T-helper 2 cell (primary cell): ENCODE results near the gene ELN.

Experiments used
- DNase-seq, 5 experiments: peaks; one replicate each; pipeline versions ENCODE4 v3.0.0 to v3.0.0-alpha.2; 2012 to 2022

Gene ELN

DNA sequence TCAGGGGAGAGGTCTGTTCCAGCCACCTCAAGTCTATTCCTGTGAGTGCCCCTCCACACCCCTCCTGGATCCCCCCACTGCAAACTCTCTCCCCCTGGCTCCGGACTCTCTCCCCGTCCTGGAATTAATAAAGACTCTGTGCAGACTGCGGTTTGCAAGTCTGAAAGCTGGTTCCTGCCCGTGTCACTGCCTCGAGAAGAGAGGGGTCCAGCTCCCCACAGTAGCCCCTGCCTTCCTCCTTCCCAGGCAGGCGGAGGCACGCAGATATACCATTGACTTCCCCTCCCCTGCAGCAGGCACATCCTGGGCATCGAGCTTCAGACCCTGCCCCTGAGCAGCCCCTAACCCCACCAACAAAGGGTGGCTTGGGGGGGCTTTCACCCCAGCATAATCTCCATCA is 2.2 kb upstream of the ELN start:
- no peak for DNase-seq

DNA sequence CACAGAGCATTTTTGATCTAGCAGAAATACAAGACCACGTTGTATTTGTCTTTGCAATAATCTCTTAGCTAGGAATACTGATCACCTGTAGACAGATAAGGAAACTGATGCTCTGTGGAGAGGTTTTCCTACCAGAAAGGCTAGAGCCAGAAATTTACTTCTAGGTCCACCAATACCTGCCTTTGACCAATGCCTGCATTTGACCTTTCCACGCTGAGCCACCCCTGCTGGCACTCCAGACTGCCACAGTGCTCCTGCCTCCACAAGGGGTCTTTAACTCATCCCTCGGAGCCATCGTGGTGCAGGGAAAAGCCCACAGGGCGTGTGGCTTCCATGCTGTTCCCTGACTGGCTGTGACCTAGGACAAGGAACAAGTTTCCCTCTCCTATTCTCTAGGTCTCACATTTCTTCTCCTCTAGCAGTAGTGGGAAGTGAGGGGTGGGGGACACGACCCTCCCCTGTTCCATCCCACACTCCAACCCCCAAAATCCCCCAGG is 1.5 kb upstream of the ELN start:
- DNase-seq: no peak

DNA sequence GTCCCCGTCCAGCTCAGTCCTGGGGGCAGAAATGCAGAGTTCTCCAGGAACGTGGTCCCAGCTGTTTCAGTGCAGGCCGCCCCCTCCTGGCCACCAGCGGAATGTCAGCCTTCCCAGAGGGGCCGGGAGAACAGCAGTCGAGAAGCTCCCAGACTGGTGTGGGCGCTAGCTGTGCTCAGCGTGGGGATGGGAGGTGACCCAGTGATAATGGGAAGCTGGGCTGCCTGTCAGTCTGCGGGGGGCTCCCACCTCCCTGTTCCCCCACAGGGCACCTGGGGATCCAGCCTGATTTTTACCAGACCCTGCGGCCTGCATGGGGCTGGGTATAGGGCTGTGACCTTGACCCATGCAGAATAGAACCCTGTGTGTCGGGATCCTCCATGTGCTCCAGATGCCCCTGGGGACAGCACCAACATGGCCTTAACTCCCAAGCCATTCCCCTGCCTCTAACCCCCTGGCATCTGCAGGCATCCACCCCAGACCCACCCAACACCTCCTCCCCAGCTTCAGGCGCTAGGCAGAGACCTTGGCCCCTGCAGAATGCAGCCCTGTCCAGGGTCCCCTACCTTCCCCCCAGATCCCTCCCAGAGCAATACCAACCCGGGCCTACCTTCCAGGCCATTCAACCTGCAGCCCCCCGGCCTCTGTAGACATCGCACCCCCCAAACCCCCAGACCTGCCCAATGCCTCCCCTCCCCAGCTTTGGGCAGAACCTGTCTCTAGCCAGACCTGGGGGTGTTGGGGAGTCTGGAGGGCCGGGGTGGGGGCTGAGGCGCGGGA is 880 bp upstream of the ELN start:
- DNase-seq: peak; percentile 13 to 50 (median 31)

DNA sequence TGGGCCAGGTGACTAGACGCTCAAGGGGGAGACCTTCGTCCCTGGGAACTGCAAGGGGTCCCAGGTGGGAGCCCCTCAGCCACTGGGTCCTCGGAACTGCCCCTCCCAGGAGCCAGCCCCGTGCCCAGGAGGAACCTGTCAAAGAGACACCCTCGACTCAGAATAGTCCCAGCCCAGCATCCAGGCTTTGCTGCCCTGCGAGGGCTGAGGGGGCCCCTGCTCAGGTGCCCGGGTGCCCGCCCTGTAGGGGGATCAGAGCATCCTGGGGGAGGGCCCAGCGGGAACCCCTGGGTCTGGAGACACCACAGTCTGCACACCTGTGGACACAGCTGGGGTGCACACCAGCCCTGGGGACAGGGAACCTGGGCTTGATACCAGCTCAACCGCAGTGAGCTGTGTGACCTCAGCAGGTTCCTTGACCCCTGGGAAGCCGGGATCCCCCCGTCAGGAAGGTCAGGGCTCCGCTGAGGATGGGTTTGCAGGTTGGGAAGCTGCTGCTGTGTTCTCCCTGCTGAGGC is 407 bp downstream of the ELN start:
- DNase-seq: no peak

DNA sequence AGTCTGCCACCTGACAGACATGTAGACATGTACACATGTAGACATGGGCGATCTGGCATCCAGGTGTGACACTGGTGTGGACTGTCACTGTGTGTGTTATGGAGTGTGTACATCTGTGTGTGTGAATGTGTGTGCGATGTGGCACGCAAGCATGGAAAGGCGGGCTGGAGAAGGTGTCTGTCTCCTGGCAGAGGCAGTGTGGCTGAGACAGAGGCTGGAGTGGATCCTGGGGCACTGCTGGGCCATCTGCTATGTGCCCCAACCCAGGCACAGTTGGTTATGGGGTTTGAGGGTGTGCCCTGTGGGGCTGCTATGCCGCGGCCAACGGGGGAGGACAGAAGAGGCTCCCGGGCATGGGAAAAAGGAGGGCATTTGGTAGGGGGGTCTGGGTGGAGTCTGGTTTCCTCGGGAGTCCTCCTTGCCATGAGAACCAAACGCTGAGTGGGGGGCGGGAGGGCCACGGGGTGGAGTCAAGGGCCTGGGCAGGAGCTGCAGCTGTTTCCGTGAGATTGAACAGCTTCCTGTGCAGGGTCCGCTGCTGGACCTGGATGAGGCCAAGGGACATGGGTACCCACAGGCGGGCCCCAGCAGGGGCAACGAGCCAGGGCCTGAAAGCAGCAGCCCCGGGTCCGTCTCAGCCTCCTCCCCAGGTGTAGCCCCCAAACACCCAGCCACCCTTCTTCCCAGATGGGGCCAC is 1.3 kb downstream of the ELN start:
- no peak for DNase-seq

DNA sequence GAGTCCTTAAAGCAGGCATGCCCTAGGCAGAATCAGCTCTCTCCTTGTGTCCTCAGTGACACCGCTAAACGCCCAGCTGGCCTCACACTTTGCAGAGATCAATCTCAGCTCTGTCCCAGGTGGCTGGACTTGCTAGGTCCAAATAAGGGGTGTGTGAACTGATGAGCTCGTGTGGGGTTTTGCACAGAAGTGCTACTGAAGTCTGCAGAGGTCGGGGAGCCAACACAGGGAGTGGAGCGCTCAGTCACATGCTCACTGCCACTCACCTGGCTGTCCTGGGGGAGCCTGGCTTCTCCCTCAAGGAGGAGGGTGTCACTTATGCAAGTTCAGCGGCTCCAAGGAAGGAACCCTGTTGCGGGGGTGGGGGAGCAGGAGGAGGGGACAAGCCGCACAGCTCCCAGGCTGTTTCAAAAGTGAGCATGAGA is 2.0 kb downstream of the ELN start:
- DNase-seq: no peak

DNA sequence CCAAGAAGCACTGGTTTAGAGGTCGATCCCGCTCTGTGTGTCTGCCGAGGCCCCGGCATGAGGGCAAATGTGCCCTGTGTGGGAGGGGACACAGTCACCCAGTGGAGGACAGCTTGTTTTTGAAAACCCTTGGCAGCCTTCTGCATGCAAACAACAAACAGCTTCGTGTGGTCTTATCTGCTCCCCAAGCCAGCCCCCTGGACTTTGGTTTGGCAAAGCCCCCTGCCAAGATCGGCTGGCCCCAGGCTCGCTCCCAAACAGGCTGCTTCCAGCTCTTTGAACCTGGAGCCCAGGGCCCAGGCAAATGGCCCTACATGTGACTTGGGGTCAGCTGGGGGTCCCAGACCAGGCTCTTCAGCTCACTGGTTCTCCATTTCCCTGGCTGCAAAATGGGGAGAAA is 2.9 kb downstream of the ELN start:
- DNase-seq: no peak

DNA sequence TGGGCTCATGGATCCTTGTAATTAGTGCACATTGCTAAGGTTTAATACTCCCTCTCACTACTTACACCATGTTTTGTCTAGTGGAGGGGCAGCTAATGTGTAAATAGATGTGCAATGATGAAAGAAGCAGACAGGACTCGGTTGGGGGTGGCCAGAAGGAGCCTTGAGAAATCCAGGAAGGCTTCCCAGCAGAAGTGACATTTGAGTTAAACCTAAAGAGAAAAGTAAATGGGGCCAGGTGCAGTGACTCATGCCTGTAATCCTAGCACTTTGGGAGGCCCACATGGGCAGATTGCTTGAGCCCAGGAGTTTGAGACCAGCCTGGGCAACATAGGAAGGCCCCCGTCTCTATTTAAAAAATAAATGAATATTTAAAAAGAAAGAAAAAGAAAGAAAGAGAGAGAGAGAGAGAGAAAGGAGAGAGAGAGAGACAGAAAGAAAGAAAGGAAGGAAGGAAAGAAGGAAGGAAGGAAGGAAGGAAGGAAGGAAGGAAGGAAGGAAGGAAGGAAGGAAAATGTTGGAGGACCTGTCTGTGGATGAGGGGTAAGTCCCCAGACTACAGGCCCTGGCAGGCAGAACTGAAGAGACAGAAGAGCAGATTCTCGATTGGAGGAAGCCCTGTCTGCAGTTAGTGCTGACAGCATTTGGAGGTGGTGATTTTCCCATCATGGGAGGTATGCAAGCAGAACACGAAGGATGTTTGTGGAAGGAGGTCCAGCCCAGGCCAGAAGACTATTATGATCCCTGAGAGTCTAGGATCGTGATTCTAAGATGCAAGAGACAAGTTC is 3.6 kb downstream of the ELN start:
- no peak for DNase-seq

DNA sequence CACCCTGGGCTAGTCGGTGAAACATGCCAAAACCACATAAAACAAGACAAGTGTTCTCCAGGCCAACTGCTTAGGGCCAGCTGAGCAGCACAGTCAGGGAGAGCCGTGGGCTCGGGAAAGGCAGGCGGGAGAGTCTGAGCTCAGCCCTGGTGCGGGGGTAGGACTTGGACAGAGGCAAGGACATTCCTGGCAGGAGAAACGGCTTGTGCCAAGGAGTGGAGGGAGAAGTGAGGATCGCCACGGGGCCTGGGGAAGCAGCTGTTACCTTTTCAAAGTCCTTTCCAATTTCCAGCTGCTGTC is 4.2 kb downstream of the ELN start:
- no peak for DNase-seq

DNA sequence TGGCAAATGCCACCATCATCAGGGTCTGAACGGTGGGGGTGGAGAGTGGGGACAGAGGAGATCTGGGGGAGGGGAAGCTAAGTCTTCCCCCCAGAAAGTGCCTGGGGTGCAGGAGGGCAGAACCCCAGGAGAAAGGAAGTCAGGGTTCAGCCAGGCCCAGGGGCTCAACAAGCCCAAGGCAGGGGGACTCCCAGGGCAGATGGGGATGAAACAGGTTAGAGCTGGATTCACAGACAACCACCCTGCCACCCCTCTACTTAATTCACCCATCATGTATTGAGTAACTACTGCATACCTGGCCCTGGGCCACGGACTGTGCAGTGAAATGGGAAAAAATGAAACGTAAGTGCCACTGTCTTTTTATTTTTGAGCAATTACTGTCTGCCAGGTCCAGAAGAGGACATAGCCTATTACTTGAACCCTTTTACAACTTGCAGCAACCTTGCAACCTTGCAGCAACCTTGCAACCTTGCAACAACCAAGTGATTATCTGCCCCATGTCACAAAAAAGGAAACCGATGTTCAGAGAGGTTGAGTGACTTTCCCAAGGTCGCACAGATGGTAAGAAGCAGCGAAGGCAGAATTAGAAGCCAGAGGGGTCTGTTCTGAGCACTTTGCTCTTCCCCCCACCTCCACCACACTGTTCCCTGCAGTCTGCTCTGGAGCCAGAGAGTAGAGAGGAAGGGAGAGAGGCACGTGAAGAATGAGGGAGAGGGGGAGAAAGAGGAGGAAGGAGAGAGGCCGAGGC is 4.8 kb downstream of the ELN start:
- no peak for DNase-seq

DNA sequence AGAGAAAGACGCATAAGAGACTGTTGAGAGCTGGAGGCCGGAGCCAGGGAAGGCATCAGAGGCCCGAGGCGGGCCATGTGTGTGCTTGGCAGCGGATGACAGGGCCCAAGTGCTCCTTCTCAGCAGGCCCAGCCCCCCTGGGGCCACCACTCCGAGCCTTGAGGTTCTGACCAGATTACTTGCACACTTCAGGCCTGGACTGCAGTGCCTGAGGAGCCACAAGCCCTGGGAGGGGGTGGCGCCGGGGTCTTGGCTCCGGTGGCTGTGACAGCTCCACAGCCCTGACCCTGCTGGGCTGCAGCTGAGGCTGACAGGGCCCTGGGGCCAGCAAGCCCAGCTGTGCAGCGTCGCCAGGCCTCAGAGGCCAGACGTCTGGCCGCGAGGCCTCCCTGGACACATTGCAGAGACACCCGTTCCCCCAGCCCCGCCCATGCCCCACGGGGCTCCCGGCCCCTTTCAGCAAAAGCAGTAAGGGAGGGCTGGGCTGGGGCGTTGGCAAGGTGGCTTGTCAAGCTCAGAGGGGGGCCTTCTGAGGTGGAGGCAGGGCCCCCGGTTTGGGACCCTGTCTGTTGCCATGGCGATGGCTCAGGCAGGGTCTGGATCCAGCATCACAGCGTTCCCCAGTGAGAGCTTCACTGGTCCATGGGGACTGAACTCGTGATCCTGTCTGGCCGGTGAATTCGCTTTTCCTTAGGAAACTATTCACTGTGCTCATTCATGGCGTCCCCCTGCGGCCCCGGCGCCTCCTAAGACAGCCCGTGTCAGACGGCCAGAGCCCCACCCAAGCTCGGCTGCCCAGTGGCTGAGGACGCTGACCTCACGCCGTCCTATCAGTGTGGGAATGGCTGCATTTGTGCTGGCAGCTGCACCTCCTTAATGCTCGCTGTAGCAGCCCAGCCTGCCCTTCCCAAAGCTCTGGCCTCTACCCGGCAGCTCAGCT is 5.7 kb downstream of the ELN start:
- DNase-seq: no peak

DNA sequence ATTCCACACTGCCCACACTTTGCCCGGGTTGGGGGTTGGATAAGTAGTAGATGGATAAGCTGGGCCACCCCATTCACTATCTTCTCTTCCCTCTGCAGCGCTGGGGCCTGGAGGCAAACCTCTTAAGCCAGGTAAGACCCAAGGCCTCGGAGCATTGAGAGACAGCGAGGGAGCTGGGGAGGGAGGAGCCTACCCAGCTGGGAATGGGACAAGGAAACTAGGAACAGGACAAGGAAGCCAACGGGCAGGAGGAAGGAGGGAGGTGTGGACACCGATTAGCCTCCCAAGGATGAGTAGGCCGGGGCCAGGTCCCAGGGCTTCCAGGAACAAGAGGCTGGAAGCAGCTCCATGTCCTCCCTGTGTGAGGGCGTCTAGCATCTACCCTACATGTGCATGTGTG is 9.6 kb downstream of the ELN start:
- DNase-seq: no peak

DNA sequence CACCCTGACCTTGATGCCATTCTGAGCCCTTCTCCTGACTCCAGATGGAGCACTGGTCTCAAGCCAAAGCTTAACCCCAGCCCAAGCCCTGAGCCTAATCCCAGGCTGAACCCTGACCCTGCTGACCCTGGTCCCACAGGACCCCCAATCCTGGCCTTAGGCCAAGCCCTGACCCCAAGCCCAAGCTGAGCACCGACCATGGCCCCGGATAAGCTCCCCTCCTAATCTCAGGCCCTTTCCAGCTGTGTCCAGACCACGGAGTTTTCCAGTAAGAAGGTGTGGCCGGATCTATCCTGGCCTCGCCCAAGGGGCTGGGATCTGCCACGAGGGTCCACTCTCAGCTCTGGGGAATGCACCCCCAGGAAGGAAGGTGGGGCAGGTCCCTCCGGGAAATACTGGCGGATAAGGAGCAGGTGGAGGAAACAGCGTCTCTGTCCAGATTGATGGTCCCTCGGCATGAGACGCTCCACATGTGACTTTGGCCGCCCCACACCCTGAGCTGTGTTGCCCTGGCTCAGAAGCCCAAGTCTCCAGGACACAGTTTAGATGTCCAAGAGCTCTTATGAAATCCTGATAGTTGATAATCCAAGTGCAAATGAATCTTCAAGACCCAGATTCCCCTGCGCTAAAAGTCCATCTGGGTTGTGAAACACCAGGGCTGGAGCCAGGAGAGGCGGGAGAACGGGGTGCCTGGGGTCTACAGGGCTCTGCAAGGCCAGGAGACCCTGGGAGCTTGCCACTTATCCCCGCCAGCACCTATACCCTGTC is 10.4 kb downstream of the ELN start:
- no peak for DNase-seq

DNA sequence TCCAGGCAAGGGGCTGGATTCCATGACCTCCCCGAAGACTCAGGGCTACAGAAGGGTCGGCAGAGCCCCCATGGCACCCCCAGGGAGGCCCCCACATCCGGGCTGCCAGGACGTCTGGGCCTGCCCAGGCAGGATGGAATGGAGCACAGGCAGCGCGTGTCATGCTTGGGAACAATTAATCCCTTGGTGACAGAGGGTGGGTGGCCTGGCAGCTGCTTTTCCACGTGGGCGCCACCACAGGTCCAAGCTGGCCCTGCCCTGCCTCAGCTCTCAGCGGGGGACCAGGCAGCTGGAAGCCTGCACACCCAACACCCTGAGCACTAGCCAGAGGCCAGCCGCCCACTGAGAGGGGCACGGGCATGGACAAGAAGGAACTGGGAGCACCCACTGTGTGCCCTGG is 11.4 kb downstream of the ELN start:
- DNase-seq: no peak

DNA sequence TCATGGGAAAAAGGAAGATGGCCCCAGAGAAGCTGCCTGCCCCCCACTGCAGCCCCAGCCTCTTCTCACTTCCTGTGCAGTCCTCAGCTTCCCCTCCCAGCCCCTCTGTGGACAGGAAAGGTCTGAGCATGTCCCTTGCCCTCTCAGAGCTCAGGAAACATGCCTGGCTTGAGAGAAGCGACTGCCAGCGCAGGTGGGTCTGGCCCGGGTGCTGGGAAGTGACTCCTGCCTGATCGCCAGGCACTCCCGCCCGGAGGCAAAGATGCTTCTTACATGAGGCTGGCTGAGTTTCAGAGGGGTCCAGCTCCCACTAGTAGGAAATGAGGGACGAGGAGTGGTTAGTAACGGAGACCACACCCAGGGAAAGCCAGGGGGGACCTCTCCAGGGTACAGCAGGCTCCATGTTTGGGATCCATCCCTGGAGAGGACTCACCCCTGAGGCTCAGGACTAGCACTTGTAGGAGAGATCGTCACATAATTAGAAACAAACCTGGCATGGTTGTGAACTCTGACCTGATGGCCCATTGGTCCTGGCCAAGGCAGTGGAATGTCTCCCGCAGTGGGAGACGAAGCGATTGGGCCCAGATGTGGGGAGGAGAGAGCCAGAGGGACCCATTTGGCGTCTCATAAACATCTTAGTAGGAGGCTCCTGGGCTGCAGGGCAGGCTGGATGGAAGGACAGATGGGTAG is 12.3 kb downstream of the ELN start:
- no peak for DNase-seq

DNA sequence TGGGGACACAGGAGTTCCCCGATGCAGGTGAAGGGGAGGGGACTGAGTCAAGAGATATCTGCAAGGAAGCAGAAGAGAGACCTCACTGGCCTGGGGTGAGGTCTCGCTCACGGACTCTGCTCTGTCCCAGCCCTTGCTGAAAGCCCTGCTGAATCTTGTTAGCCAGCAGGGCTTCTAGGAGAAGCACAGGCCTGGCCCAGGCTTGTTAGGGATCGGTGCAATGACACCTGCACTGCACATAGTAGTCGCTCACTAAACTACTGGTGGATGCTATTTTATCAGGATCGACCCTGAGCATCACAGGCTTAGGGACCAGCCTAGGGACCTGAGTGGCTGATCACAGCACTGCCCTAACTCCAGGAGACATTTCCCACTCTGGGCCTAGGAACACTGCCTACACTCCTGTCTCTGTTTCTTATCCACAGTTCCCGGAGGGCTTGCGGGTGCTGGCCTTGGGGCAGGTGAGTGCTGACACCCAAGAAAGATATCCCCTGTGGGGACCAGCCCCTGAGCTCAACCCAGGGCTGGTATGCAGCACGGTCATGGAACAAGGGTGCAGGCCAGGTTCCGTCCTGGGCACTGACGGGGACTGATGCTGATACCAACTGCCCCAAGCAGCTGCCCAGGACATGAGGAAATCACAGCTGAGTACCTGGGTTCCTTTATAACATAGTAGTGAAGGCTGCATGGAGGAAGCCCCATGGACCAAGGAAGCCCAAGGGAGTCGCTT is 13.0 kb downstream of the ELN start:
- DNase-seq: no peak

DNA sequence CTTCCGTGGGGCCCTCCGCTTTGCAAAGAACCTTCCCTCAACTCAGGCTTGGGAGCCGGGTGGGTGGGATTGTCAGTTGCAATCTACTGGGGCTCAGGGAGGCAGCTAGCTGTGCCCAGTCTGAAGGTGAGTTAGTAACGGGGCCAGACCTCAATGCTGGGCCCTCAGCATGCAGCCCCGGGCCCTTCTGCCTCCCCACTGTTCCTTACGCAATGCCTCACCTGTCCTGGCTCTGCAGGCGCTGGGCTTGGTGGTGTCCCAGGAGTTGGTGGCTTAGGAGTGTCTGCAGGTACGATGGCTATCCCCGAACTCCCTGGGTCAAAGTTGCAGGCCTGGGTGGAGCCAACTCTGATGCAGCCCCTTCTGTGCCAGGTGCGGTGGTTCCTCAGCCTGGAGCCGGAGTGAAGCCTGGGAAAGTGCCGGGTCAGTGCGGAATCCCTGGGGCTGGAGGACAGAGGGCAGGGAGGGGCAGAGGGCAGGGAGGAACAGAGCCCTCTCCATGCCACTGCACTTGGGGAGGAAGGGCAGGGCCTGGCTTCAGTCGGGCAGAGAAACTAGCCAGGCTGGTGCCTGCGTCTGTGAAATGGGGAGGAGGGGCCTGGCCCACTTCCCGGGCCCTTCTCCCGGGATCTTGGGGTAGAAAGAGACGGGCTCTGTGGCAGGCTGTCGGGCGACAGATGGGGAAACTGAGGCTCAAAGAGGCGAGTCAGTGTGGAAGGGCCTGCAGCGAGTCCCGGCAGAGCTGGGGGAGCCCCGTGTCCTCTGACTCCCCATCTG is 15.0 kb downstream of the ELN start:
- DNase-seq: no peak

DNA sequence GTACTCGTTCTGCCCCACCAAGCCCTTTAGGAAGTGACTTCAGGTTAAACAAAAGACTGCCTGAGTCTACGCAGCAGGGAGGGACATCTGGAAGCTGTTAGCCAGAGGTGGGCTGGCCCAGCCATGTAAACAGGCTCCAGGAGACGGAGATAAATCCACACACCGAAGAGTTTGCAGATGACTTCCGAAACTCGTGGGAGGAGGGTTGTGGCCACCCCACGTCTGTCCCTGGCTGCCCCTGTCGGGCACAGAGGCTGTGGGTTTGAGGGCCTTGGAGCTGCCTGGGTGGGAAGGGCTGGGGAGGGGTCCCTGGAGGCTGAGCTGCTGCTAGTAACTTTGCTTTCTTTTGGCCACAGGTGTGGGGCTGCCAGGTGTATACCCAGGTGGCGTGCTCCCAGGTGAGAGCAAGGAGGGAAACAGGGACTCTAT is 15.6 kb downstream of the ELN start:
- DNase-seq: no peak
